ENCODE measurements around the gene ELMO1.

Gene ELMO1

GRCh38 chr7:36966039-36966438 is 482.6 kb downstream of the ELMO1 start:
- no peak for DNase-seq

- no peak for DNase-seq
Observed at GRCh38 chr7:36965625-36966024, 483.0 kb downstream of the ELMO1 start.

GRCh38 chr7:36964297-36964696 is 484.4 kb downstream of the ELMO1 start:
- no peak for DNase-seq

DNA sequence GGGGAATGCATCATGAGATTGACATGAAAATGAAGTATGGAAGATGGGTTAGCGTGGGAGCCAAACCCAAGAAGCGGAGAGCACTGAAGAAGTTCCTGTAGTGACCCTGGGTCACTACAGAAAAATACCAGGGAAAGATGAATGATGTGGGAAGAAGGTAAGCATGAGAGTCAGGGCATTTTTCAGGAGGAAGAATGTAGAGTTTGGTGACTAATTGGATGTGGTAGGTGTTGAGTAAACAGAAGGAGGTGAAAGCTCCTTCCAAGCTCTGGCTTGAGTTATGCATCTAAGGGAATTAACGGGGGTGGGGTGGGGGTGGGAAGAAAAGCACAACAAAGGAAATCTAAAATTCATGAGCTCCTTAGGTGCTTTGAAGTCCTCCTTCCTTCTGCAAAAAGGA is 486.3 kb downstream of the ELMO1 start:
- no peak for DNase-seq

DNA sequence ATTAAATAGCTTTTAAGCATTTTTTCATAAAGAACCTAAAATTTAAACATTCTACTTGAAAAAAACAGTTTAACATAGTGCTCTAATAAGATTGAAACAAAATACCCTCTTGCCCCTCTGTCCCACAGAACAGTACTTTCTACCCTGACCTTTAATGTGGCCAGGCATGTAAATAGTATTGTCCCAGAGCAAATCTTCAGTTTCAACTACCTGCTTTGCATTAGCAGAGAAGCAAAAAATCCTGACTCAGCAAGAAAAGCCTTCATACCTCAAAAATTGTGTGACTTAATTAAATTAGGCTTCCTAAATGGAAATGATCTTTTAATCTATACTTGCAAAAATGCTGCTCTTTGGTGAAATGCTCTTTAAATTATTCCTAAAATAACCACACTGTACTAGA is 487.0 kb downstream of the ELMO1 start:
- no peak for DNase-seq

- DNase-seq = no peak
Observed at GRCh38 chr7:36961097-36961496, 487.6 kb downstream of the ELMO1 start.

GRCh38 chr7:36960105-36960504 is 488.6 kb downstream of the ELMO1 start:
- no peak for DNase-seq

GRCh38 chr7:36958111-36958733 is 490.4 kb downstream of the ELMO1 start:
- DNase-seq = no peak

DNA sequence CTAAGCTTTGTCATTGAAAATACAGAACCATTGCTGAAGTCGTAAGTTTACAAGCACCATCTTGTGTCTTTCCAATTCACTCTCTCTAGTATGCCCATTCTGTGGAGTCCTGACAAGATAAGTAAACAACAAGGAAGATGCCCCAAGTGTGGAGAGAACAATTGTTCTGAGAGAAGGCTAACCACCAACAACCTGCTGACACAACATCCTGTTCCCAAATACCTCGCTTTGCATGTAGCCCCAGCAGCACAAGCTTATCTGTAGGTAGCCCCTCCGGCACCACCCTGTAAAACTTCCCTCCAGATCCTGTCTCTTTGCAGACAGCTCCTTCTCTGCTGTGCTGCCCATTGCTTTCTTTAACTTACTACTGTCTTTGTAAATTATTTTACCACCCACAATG is 491.0 kb downstream of the ELMO1 start:
- no peak for DNase-seq

DNA sequence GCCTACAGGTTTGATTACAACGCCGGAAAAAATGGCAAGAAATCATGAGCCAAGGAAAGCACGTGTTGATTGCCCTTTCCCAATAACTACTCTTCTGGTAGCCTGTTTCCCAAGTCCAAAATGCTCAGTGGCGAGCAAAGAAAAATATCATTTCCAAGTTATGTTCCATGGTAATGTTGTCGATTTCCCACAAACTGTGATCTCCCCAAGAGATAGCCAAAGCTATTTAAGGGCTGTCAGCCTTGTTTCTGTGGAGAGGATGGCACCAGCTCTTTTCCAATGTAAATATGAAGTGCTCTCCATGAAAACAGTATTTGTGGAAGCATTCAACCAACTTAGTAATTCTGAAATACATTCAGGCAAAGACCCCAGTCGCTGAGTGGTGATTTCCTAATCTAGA is 491.9 kb downstream of the ELMO1 start:
- DNase-seq = no peak

DNA sequence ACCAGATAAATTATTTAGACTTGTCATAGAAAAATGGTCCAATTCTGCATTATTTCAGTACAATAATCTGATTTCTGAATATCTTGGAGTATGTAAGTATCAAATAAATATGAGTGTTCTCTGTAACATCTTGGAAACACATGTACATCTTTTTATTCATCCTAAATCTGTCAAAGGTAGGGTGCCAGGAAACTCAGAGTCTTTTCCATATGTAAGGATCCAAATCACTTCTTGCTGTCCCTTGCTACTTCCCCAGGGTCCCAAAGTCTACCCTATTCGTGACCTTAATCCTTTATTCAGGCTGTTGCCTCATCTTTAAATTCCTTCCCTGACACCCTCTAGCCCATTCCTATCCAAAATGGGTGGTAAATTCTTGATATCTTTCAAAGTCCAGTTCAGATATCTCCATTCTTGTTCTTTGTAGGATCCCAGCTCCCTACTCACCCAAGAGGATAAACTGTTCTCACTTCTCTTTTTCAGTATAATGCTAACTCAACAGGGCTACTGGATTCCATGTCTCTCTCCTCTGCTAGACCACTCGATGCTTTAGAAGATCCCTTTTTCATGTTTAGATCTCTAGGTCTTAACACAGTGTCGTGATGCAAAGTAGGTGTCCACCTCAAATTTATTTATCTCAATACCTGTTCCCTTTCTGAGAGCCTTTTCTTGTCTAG is 493.1 kb downstream of the ELMO1 start:
- no peak for DNase-seq

DNA sequence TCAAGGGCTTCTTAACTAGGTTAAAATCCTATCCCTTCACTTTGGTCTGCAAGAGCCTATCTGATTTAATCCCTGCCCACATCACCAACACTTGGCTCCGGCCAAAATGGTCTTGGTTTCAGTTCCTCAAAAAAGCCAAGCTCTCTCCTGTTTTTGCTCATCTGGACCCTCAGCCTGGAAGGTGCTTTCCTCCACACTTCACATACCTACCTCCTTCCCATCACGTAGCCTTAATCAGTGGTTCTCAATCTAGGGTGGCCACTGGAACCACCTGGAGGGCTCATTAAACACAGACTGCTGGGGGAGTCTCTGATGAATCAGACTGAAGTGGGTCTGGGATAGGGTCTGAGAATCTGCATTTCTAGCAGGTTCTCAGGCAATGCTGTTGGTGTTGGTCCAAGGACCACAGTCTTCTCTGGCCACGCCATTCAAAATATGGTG is 497.4 kb downstream of the ELMO1 start:
- no peak for DNase-seq

GRCh38 chr7:36949711-36950600 is 498.7 kb downstream of the ELMO1 start:
- peak; percentile 8 for DNase-seq

- DNase-seq = no peak
Observed at GRCh38 chr7:36946401-36946739, 502.3 kb downstream of the ELMO1 start.

DNA sequence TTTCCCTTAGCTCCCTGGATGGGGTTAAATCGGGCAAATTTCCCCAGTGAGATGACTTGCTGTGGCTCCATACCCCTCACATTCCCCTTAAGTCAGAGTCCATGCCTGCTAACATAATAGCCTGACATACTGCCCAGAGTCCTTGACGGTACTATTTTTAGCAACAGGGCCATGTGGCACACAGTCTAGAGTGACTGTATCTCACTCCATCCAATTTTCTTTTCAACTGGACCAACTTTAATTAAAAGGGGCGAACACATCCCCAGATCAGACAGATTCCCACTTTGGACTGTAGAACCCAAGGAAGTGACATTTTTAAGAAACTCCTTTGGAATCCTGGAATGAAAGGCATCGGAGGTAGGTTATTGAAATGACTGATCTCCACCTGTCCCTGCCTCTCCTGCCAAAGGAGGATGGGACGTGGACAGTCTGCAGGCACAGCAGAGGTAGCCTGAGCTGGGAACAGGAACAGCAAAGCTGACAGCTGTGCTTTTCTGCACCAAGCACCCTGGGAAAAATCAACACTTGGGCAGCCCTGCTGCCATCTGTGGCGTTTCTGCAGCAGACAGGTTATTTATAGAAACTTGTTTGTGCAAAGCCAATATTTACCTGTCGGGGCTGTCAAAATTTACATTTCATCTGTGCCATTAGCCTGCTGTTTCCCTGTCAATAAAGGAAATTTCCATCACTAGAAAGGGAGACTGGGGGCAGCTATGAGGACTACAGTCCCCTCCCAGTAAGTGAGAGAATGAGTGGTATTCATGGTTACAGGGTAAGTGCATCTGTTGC is 502.9 kb downstream of the ELMO1 start:
- no peak for DNase-seq

DNA sequence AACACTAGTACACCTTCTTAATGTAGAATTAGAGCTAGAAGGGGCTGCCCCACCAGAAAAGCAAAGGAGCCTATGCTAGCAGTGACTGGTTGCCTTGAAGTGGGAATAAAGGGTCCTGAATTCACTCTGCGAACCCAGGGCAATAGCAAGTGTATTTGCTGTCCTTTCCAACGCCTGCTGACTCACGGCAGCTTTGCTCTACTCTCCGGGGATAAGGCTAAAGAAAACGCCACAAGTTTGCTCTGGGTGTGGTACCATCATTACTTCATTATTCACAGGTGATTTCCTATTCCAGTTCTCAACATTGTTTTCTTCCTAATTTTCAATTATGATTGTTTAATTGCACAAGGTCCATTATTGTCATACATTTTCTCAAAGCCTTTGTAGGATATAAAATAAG is 503.8 kb downstream of the ELMO1 start:
- DNase-seq = no peak

DNA sequence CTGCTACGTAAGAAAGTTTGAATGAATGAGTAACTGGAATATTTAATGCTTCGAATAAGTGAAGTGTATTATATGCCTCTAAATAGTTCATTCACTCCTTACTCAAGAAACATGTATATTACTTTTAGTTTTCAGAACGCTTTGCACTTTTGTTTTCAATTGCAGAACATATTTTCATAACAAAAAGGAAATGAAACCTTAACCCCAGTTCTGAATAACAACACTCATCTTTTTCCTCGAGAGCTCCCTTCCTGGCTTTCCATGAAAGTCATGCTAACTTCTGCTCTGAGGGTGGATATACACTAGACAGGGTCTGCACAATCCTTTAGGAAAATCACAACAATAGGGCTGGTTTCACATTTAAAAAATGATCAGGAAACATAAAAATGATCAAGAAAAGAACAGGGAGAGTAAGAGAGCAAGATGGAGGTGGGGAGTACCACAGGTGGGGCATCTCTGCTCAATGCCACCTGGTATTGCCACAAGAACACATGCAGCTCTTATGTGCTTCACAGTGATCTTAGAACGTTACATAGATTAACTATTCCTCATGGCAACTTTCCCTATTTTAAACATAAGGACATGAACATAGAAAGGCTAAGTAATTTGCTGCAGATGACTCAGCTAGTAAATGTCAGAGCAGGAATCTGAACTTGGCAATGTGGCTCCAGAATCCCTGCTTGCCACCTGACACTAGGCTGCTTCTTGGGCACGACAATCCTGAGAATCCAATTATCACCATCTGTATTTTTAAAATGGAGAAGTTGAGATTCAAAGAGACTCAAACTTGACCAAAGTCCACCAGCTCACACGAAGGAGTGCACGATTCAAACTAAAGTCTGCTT is 504.9 kb downstream of the ELMO1 start:
- no peak for DNase-seq

DNA sequence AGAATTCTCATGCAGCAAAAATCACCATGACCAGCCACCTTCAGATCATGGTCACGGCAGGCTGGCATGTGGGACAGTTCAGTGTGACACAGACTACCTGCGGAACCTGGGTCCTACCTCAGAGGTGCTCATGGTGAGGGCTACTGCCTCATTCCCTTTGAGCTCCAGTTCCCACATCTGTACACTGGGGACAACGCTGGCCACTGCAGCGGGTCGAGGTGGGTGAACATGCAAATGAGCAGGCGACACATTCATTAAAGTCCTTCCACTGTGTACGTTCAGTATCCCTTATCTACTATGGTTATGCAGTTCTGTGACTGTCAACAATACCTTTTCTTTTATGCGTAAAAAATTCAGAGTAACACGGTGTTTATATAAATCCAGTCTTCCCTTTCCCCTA is 505.7 kb downstream of the ELMO1 start:
- no peak for DNase-seq

- no peak for DNase-seq
Observed at GRCh38 chr7:36942541-36942940, 506.1 kb downstream of the ELMO1 start.

- no peak for DNase-seq
Observed at GRCh38 chr7:36942025-36942424, 506.6 kb downstream of the ELMO1 start.

DNA sequence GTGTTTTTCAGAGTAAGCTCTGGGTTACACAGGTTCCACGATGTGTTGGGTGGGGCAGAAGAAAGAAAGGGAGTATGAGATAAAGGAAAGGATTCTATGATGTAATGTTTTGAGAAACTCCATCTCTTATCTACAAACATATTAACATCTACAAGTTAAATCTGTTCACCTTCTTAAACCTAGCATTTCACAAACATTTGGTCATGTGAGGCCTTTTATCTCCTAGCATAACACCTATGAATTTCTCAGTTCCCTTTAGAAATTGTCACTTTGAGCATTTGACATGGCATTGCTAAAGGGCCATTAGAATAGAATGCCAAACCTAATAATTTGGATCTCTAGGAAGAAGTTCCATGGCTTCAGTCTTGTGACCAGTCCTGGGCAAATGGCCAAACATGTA is 507.3 kb downstream of the ELMO1 start:
- no peak for DNase-seq

- no peak for DNase-seq
Observed at GRCh38 chr7:36939816-36940215, 508.8 kb downstream of the ELMO1 start.

Measured in fibroblast of skin of scalp (primary cell).